HepG2 (cell line): ENCODE results near the gene STAT5A. TPM values are rescaled to one million over a fixed set of nuclear protein-coding genes. Genes with fewer than 3 reads are reported as not detected.

ENCODE experiments used
- ATAC-seq: fragments of 200-7000 bp; cut with Tn5 transposase; 3 replicates; pipeline ENCODE4 v1.9.1; 2020; ENCODE audit warnings: mild to moderate bottlenecking, moderate library complexity
- BruUV-seq: library from RNA; stranded (reverse); fragments of 400-500 nt; replicated peaks from 2 replicates; lab custom pipeline; 2021; lab: Mats Ljungman, UMichigan
- CTCF ChIA-PET: fragments of 300-600 bp; formaldehyde crosslinking; extraction: SDS; loops from one replicate; lab custom pipeline; 2021; ENCODE audit warnings: low total read pairs, inconsistent platforms, low intra/inter-chr PET ratio; lab: Yijun Ruan, JAX
- POLR2A ChIA-PET: fragments of 350-600 bp; sonication (Branson Sonifier 250); formaldehyde crosslinking; loops from one replicate; lab custom pipeline; 2020; ENCODE audit warnings: antibody characterized with exemption, inconsistent platforms; lab: Yijun Ruan, JAX
- DNase-seq: peaks from one replicate; pipeline ENCODE4 v3.0.0-alpha.2; 2015; ENCODE audit warnings: low spot score
- FAIRE-seq: peaks from 3 replicates; lab custom pipeline; 2011; peaks lifted over from hg19 to GRCh38; lab: Jason Lieb, UNC
- H2AFZ ChIP-seq: one replicate; pipeline ENCODE4 v1.6.1; 2011; ENCODE audit warnings: low read length, inconsistent platforms
- H3K27ac ChIP-seq: fragments of 300-600 bp; 3 replicates; pipeline ENCODE4 v1.8.0; 2011; ENCODE audit warnings: mixed run types, mild to moderate bottlenecking, mixed read lengths, low read length, inconsistent platforms; ENCODE audit not compliant: insufficient read depth; ENCODE audit errors: extremely low read length
- H3K27me3 ChIP-seq, 2 experiments: fragments of 200-600 bp in 1 of 2; 2 replicates in 1 of 2; 3 replicates in 1 of 2; pipeline versions ENCODE4 v1.6.0 to v1.8.0; 2011; ENCODE audit warnings: low read length in 2 of 2, mild to moderate bottlenecking in 2 of 2, moderate library complexity in 2 of 2, inconsistent platforms in 1 of 2; ENCODE audit not compliant: insufficient read depth in 2 of 2, control insufficient read depth in 1 of 2
- H3K36me3 ChIP-seq, 2 experiments: fragments of 200-600 bp in 1 of 2; replicated peaks in 1 of 2; 2 replicates in 1 of 2; 3 replicates in 1 of 2; pipeline versions ENCODE4 v1.5.1 to v1.8.0; 2011; ENCODE audit warnings: low read length in 2 of 2, inconsistent platforms in 1 of 2; ENCODE audit not compliant: insufficient read depth in 2 of 2, control insufficient read depth in 1 of 2
- H3K4me1 ChIP-seq: 2 replicates; pipeline ENCODE4 v1.5.1; 2012; ENCODE audit warnings: low read length, inconsistent platforms; ENCODE audit not compliant: insufficient read depth
- H3K4me2 ChIP-seq: 2 replicates; pipeline ENCODE4 v1.6.0; 2011; ENCODE audit warnings: low read depth, low read length, inconsistent platforms
- H3K4me3 ChIP-seq, 3 experiments: fragments of 200-600 bp in 1 of 3; sonication (generic), shearing (Covaris generic) in 1 of 3; replicated peaks in 1 of 3; 2 replicates each; pipeline ENCODE4 v1.5.1; 2011 to 2016; ENCODE audit warnings: low read length in 3 of 3, inconsistent platforms in 2 of 3, low read depth in 2 of 3, mild to moderate bottlenecking in 2 of 3, control low read depth in 1 of 3, mixed read lengths in 1 of 3; ENCODE audit not compliant: insufficient read depth in 1 of 3
- H3K79me2 ChIP-seq: one replicate; pipeline ENCODE4 v1.6.1; 2011; ENCODE audit warnings: low read length, inconsistent platforms; ENCODE audit not compliant: insufficient read depth
- H3K9ac ChIP-seq: 2 replicates; pipeline ENCODE4 v1.6.0; 2011; ENCODE audit warnings: mild to moderate bottlenecking, low read depth, low read length, inconsistent platforms; ENCODE audit not compliant: insufficient read depth
- H3K9me3 ChIP-seq: 2 replicates; pipeline ENCODE4 v1.5.1; 2012; ENCODE audit warnings: mild to moderate bottlenecking, low read length
- H4K20me1 ChIP-seq: 2 replicates; pipeline ENCODE4 v1.6.0; 2011; ENCODE audit warnings: inconsistent platforms, mild to moderate bottlenecking, low read length, moderate library complexity; ENCODE audit not compliant: insufficient read depth
- FOXC1 ChIP-seq: sonication (generic); formaldehyde crosslinking; IDR thresholded peaks from 2 replicates; pipeline ENCODE4 v1.8.0; 2022; ENCODE audit warnings: mild to moderate bottlenecking, missing genetic modification reagents, borderline replicate concordance
- RARG ChIP-seq: sonication (generic); formaldehyde crosslinking; IDR thresholded peaks from 2 replicates; pipeline ENCODE4 v1.4.0; 2020; ENCODE audit warnings: low read depth, mild to moderate bottlenecking, missing genetic modification reagents
- SAFB2 ChIP-seq: sonication (generic); formaldehyde crosslinking; IDR thresholded peaks from 2 replicates; pipeline ENCODE4 v1.5.1; 2020; ENCODE audit warnings: missing genetic modification reagents, low read depth, mild to moderate bottlenecking, borderline replicate concordance
- SNAI1 ChIP-seq: sonication (generic); formaldehyde crosslinking; IDR thresholded peaks from 2 replicates; pipeline ENCODE4 v1.5.0; 2020; ENCODE audit warnings: mild to moderate bottlenecking, missing genetic modification reagents, borderline replicate concordance
- ZNF709 ChIP-seq: sonication (generic); formaldehyde crosslinking; IDR thresholded peaks from 2 replicates; pipeline ENCODE4 v1.5.0; 2020; ENCODE audit warnings: mild to moderate bottlenecking, missing genetic modification reagents
- WGBS: methylation state at CpG from one replicate; pipeline ENCODE4 v1.1.6; 2017; ENCODE audit warnings: low lambda C conversion rate; 5-methylcytosine and 5-hydroxymethylcytosine counted together
- in situ Hi-C: cut with HindIII; loops from 2 replicates; pipeline ENCODE4 v1.10.0; 2017; ENCODE audit warnings: low pct_unique_long_range_greater_than_20kb; ENCODE audit not compliant: extremely low pct_ligation_motif_present
- intact Hi-C: fragments of 100-400 bp; cut with micrococcal nuclease; formaldehyde crosslinking; loops from one replicate; pipeline ENCODE4 v1.10.0; 2022; ENCODE audit not compliant: unreplicated experiment
- polyA plus RNA-seq, 8 experiments: library from polyadenylated mRNA; depleted of rRNA in 3 of 8; stranded (reverse) in 7 of 8; unstranded in 1 of 8; fragments of >200 nt; fragmentation: Illumina TruSeq in 4 of 8; extraction: Trizol in 4 of 8; gene quantifications; 2 replicates each; pipeline versions ENCODE4 v1.2.1 to v1.2.3, GENCODE V29; 2011 to 2016; ENCODE audit warnings: low read depth in 4 of 8, missing spikeins in 1 of 8, mixed read lengths in 1 of 8; ENCODE audit not compliant: insufficient read depth in 1 of 8
- total RNA-seq, 5 experiments: library from RNA; depleted of rRNA; stranded (reverse); fragments of >200 nt; fragmentation: Illumina TruSeq; extraction: Trizol; gene quantifications; 2 replicates each; pipeline ENCODE4 v1.2.3, GENCODE V29; 2016; ENCODE audit warnings: low read depth in 1 of 5
- TF ChIP-seq, protein P1 (sequence below): sonication (generic); formaldehyde crosslinking; conservative IDR thresholded peaks from 2 replicates; pipeline ENCODE4 v1.8.1; 2023; ENCODE audit warnings: missing genetic modification reagents
- TF ChIP-seq, protein P2 (sequence below): sonication (generic); formaldehyde crosslinking; IDR thresholded peaks from 2 replicates; pipeline ENCODE4 v1.4.0; 2020; ENCODE audit warnings: mild to moderate bottlenecking, missing genetic modification reagents
- TF ChIP-seq, protein P3 (sequence below): sonication (generic); formaldehyde crosslinking; IDR thresholded peaks from 2 replicates; pipeline ENCODE4 v1.4.0; 2020; ENCODE audit warnings: missing genetic modification reagents, mild to moderate bottlenecking, borderline replicate concordance

Gene STAT5A
- total and polyA plus RNA-seq, 2 of the 13 experiments (the other 11 are each of a cell fraction or from before 2014, with no cell fraction given) = 1.4 to 4.1 TPM

DNA sequence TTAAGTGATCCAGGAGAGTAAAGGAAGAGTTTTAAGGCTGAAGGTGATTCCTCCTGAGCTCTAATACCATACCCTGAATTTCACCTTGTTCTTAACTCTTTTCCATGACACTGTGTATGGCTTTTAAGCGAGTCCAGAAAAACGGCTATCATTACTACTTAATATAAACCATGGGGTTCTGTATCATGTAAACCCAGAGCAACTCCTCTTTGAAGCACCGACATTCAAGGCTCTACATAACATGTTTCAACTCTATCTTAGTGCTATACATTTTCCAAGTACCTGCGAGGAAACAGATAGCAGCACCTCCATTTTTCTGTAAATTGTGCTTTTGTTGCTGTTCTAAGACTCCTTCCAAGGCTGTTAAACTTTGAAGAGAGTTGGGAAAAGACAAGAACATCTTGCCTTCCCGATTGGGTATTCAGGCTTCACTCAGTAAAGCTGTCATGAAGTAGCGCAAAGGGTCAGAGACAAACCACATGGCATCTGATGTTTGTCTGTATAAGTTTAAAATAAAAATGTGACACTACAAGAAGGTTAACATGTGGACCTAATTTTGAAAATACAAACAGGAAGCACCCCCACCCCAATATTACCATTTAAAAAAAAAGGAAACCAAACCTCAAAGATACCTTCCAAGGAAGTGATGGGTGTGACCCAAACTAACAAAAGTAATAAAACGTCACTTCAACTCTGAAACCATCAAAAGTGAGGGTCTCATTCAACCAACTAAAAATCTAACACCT lies 16.0 kb upstream of the STAT5A start (continued):
- TF ChIP-seq ZNF709 (CRISPR knock-in tag) = no peak
- TF ChIP-seq SAFB2 = no peak
- no peak for TF ChIP-seq FOXC1 (CRISPR knock-in tag)
- TF ChIP-seq SNAI1 (CRISPR knock-in tag) = no peak
- TF ChIP-seq, protein P1, sequence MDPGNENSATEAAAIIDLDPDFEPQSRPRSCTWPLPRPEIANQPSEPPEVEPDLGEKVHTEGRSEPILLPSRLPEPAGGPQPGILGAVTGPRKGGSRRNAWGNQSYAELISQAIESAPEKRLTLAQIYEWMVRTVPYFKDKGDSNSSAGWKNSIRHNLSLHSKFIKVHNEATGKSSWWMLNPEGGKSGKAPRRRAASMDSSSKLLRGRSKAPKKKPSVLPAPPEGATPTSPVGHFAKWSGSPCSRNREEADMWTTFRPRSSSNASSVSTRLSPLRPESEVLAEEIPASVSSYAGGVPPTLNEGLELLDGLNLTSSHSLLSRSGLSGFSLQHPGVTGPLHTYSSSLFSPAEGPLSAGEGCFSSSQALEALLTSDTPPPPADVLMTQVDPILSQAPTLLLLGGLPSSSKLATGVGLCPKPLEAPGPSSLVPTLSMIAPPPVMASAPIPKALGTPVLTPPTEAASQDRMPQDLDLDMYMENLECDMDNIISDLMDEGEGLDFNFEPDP (CRISPR knock-in tag) = no peak
- TF ChIP-seq, protein P2, sequence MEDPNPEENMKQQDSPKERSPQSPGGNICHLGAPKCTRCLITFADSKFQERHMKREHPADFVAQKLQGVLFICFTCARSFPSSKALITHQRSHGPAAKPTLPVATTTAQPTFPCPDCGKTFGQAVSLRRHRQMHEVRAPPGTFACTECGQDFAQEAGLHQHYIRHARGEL (CRISPR knock-in tag) = no peak
- TF ChIP-seq, all 625 proteins: peak for 0

DNA sequence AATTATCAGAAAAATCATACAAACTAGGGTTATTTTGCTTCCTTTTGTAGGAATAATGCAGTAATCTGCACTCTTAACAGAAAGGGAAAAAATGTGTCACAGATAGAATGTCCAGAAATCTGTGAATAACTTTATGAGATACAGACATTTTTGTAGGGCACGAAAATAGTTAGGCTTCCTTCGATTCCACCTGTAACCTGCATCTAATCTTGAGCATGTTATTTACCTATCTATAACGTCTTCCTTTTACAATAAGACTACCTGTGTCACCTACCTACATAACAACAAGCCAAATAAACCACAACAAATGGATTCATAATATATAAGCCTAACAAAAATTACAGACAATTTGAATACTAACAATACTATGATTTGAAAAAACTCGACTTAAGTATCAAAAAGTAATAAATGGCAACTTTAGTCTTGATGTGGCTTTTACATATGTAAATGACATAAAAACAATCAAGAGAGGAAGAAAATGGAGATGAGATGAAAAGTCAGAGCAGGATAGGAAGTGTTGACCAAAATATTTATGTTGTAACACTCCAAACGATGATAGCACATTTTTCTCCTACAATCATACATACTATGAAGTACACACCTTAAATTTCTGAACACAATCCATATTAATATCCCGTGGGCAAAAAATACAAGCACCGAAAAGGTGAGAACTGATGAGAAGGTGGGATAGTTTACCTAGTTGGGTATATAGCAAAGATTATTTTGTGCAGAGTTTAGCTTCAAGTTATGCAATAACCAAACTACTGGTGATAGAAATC lies 14.6 kb upstream of the STAT5A start:
- Histone ChIP-seq H3K36me3 (no peaks in the 10 kb centered on the region), H2AFZ (no peak overlapping the region), H4K20me1 (no peaks in the 10 kb centered on the region; the same call in 1 of the 2 replicates), H3K4me1 (peaks cover 81% of the 10 kb centered on the region), H3K4me2 (peak overlapping the region; percentile 76), H3K27me3 (no peaks in the 10 kb centered on the region; a peak in 1 of 5 replicates), H3K9me3 (no peaks in the 10 kb centered on the region), H3K79me2 (peaks cover 65% of the 10 kb centered on the region), H3K4me3 (no peak overlapping the region), H3K27ac (no peak overlapping the region), H3K9ac (no peak overlapping the region)
- no TSS peak for BruUV-seq
- DNase-seq (no peak), ATAC-seq (no peak), FAIRE-seq (no peak)
- intact Hi-C loops = no loop called here
- in situ Hi-C loops = no loop called here
- POLR2A ChIA-PET = interaction anchor here (0.7 to 3.6 kb wide), 2 partner anchors 26 to 149 kb away, joined by 3 to 20 read pairs; partner anchors contain the start of gene CAVIN1
- 81% methylated on average over 7 of the region's 7 CpGs for WGBS
- TF ChIP-seq, protein P3, sequence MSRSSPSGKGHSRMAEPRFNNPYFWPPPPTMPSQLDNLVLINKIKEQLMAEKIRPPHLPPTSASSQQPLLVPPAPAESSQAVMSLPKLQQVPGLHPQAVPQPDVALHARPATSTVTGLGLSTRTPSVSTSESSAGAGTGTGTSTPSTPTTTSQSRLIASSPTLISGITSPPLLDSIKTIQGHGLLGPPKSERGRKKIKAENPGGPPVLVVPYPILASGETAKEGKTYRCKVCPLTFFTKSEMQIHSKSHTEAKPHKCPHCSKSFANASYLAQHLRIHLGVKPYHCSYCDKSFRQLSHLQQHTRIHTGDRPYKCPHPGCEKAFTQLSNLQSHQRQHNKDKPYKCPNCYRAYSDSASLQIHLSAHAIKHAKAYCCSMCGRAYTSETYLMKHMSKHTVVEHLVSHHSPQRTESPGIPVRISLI (CRISPR knock-in tag) = peak; percentile 23; the same call in 1 of the 2 replicates
- TF ChIP-seq RARG (CRISPR knock-in tag) = no peak
- CTCF ChIA-PET = no interaction called here
